Ishikawa (cell line): Measurements from ENCODE around the gene CIAO2B.

ENCODE experiments used
- CEBPB ChIP-seq: IDR thresholded peaks from 2 replicates; pipeline ENCODE4 v1.6.1; 2012
- CREB1 ChIP-seq: IDR thresholded peaks from 2 replicates; pipeline ENCODE4 v1.6.1; 2012; ENCODE audit warnings: low read depth
- EGR1 ChIP-seq: IDR thresholded peaks from 2 replicates; pipeline ENCODE4 v1.6.1; 2012
- EP300 ChIP-seq: IDR thresholded peaks from 2 replicates; pipeline ENCODE4 v1.6.1; 2012; ENCODE audit warnings: borderline replicate concordance
- FOXM1 ChIP-seq: IDR thresholded peaks from 2 replicates; pipeline ENCODE4 v1.6.1; 2012; ENCODE audit warnings: low read depth, borderline replicate concordance
- RAD21 ChIP-seq: IDR thresholded peaks from 2 replicates; pipeline ENCODE4 v1.6.1; 2012; ENCODE audit warnings: low read depth
- REST ChIP-seq: IDR thresholded peaks from 2 replicates; pipeline ENCODE4 v1.6.1; 2012; ENCODE audit warnings: low read depth, mild to moderate bottlenecking
- TAF1 ChIP-seq: IDR thresholded peaks from 2 replicates; pipeline ENCODE4 v1.6.1; 2012; ENCODE audit warnings: low read depth, mild to moderate bottlenecking
- YY1 ChIP-seq: IDR thresholded peaks from 2 replicates; pipeline ENCODE4 v1.6.1; 2012; ENCODE audit warnings: low read depth

- TF ChIP-seq RAD21 (no peak), EP300 (no peak), FOXM1 (no peak), CEBPB (no peak), EGR1 (no peak), TAF1 (no peak), REST (no peak), YY1 (no peak), CREB1 (no peak)
Measured at GRCh38 chr16:66943426-66944053, 9.3 kb upstream of the CIAO2B start.
